H1 (cell line): ENCODE results near the gene CSGALNACT2. TPM values are rescaled to one million over a fixed set of nuclear protein-coding genes. Genes with fewer than 3 reads are reported as not detected.

Experiments used
- CTCF ChIA-PET: fragments of 300-600 bp; sonication (Branson Sonifier 250); formaldehyde crosslinking; loops from one replicate; lab custom pipeline; 2021; ENCODE audit not compliant: partially characterized antibody; lab: Charles Lee
- POLR2A ChIA-PET: fragments of 300-600 bp; sonication (Branson Sonifier 250); formaldehyde crosslinking; loops from one replicate; lab custom pipeline; 2021; ENCODE audit warnings: inconsistent platforms; ENCODE audit not compliant: partially characterized antibody; lab: Charles Lee
- DNase-seq, 2 experiments: peaks; one replicate each; pipeline versions ENCODE4 v3.0.0 to v3.0.0-alpha.2; 2010 to 2022; ENCODE audit warnings: low spot score in 2 of 2, low read depth in 1 of 2, mixed read lengths in 1 of 2
- FAIRE-seq: peaks from 2 replicates; lab custom pipeline; 2011; peaks lifted over from hg19 to GRCh38; lab: Jason Lieb, UNC
- H2AFZ ChIP-seq: 2 replicates; pipeline ENCODE4 v1.8.1; 2012; ENCODE audit warnings: low read length, inconsistent platforms
- H2AK5ac ChIP-seq: 2 replicates; pipeline ENCODE4 v1.6.1; 2013; ENCODE audit warnings: low read depth, low read length
- H2BK120ac ChIP-seq: replicated peaks from 2 replicates; pipeline ENCODE3; 2013; ENCODE audit warnings: low read depth, low read length, inconsistent platforms
- H2BK12ac ChIP-seq: 2 replicates; pipeline ENCODE4 v1.6.1; 2013; ENCODE audit warnings: low read depth, low read length
- H2BK15ac ChIP-seq: 2 replicates; pipeline ENCODE4 v1.6.1; 2013; ENCODE audit warnings: low read length
- H2BK20ac ChIP-seq: 2 replicates; pipeline ENCODE4 v1.6.1; 2013; ENCODE audit warnings: low read length
- H2BK5ac ChIP-seq: 2 replicates; pipeline ENCODE4 v1.6.1; 2013; ENCODE audit warnings: low read depth, low read length
- H3K14ac ChIP-seq: 2 replicates; pipeline ENCODE4 v1.6.1; 2013; ENCODE audit warnings: inconsistent platforms; ENCODE audit not compliant: insufficient read length
- H3K18ac ChIP-seq: 2 replicates; pipeline ENCODE4 v1.6.1; 2013; ENCODE audit warnings: low read length; ENCODE audit errors: extremely low read depth
- H3K23ac ChIP-seq: 2 replicates; pipeline ENCODE4 v1.6.1; 2013; ENCODE audit warnings: inconsistent platforms; ENCODE audit not compliant: insufficient read length
- H3K23me2 ChIP-seq: 2 replicates; pipeline ENCODE4 v1.6.1; 2013; ENCODE audit warnings: low read depth, low read length
- H3K27ac ChIP-seq: 2 replicates; pipeline ENCODE4 v1.6.1; 2011; ENCODE audit warnings: low read depth, low read length, inconsistent platforms
- H3K27me3 ChIP-seq, 4 experiments: replicated peaks in 1 of 4; 1 replicate in 1 of 4; 2 replicates in 3 of 4; pipeline versions ENCODE4 v1.6.1 to v1.8.1; 2011 to 2013; ENCODE audit warnings: low read length in 3 of 4, mild to moderate bottlenecking in 3 of 4, inconsistent platforms in 2 of 4, mixed read lengths in 2 of 4, moderate library complexity in 1 of 4; ENCODE audit not compliant: control insufficient read depth in 3 of 4, insufficient read depth in 3 of 4; ENCODE audit errors: extremely low read depth in 1 of 4
- H3K36me3 ChIP-seq, 4 experiments: 2 replicates each; pipeline versions ENCODE4 v1.6.1 to v1.8.1; 2011 to 2013; ENCODE audit warnings: mild to moderate bottlenecking in 4 of 4, low read length in 3 of 4, moderate library complexity in 2 of 4, control low read depth in 1 of 4, inconsistent platforms in 1 of 4; ENCODE audit not compliant: insufficient read depth in 4 of 4, control insufficient read depth in 2 of 4
- H3K4ac ChIP-seq: replicated peaks from 2 replicates; pipeline ENCODE3; 2013; ENCODE audit warnings: low read length, low read depth, mixed read lengths, inconsistent platforms; ENCODE audit not compliant: insufficient read length
- H3K4me1 ChIP-seq, 4 experiments: replicated peaks in 1 of 4; 1 replicate in 1 of 4; 2 replicates in 3 of 4; pipeline versions ENCODE4 v1.6.1 to v1.8.1; 2011 to 2013; ENCODE audit warnings: low read length in 3 of 4, inconsistent platforms in 2 of 4, mixed read lengths in 1 of 4; ENCODE audit not compliant: insufficient read depth in 4 of 4, control insufficient read depth in 3 of 4
- H3K4me2 ChIP-seq, 2 experiments: 2 replicates each; pipeline versions ENCODE4 v1.6.1 to v1.8.1; 2011 to 2013; ENCODE audit warnings: low read depth in 2 of 2, low read length in 2 of 2, control low read depth in 1 of 2, inconsistent platforms in 1 of 2, mild to moderate bottlenecking in 1 of 2; ENCODE audit not compliant: insufficient read depth in 1 of 2
- H3K4me3 ChIP-seq, 4 experiments: fragments of 200-600, 300-600 bp in 1 of 4; sonication (generic), shearing (Covaris generic), sonication (Bioruptor Twin) in 1 of 4; 2 replicates each; pipeline versions ENCODE4 v1.5.1 to v1.8.1; 2011 to 2016; ENCODE audit warnings: low read length in 4 of 4, low read depth in 3 of 4, control low read depth in 2 of 4, inconsistent platforms in 2 of 4, mild to moderate bottlenecking in 2 of 4, mixed read lengths in 1 of 4, moderate library complexity in 1 of 4; ENCODE audit not compliant: insufficient read depth in 2 of 4; ENCODE audit errors: extremely low read depth in 1 of 4
- H3K56ac ChIP-seq: replicated peaks from 2 replicates; pipeline ENCODE3; 2013; ENCODE audit warnings: low read depth, mild to moderate bottlenecking, mixed read lengths, low read length, inconsistent platforms; ENCODE audit not compliant: insufficient read length
- H3K79me1 ChIP-seq: 2 replicates; pipeline ENCODE4 v1.6.1; 2013; ENCODE audit warnings: low read depth, low read length, control low read depth
- H3K79me2 ChIP-seq, 2 experiments: 2 replicates each; pipeline versions ENCODE4 v1.6.1 to v1.8.1; 2012 to 2013; ENCODE audit warnings: low read length in 2 of 2, mild to moderate bottlenecking in 2 of 2, inconsistent platforms in 1 of 2; ENCODE audit not compliant: insufficient read depth in 2 of 2, control insufficient read depth in 1 of 2
- H3K9ac ChIP-seq, 4 experiments: replicated peaks in 1 of 4; 1 replicate in 1 of 4; 2 replicates in 3 of 4; pipeline versions ENCODE4 v1.6.1 to v1.8.1; 2011 to 2013; ENCODE audit warnings: low read depth in 3 of 4, low read length in 3 of 4, control low read depth in 2 of 4, mild to moderate bottlenecking in 2 of 4, moderate library complexity in 2 of 4, inconsistent platforms in 1 of 4; ENCODE audit errors: extremely low read depth in 1 of 4
- H3K9me3 ChIP-seq, 2 experiments: 2 replicates each; pipeline versions ENCODE4 v1.6.1 to v1.8.1; 2012 to 2013; ENCODE audit warnings: mild to moderate bottlenecking in 2 of 2, moderate library complexity in 2 of 2, control low read depth in 1 of 2, inconsistent platforms in 1 of 2, low read depth in 1 of 2, low read length in 1 of 2, mixed read lengths in 1 of 2; ENCODE audit not compliant: insufficient read depth in 2 of 2
- H4K20me1 ChIP-seq, 2 experiments: replicated peaks in 1 of 2; 2 replicates each; pipeline versions ENCODE3 to v1.8.1; 2011 to 2013; ENCODE audit warnings: inconsistent platforms in 2 of 2, low read length in 2 of 2, mild to moderate bottlenecking in 1 of 2; ENCODE audit not compliant: insufficient read depth in 2 of 2, control insufficient read depth in 1 of 2
- H4K5ac ChIP-seq: 2 replicates; pipeline ENCODE4 v1.6.1; 2013; ENCODE audit warnings: low read length, low read depth, mixed read lengths, inconsistent platforms; ENCODE audit not compliant: insufficient read length
- H4K8ac ChIP-seq: 2 replicates; pipeline ENCODE4 v1.8.0; 2013; ENCODE audit warnings: mild to moderate bottlenecking, moderate library complexity, low read length, inconsistent platforms; ENCODE audit not compliant: insufficient read depth; ENCODE audit errors: extremely low read depth
- H4K91ac ChIP-seq: replicated peaks from 2 replicates; pipeline ENCODE3; 2013; ENCODE audit warnings: low read length, mixed read lengths, inconsistent platforms; ENCODE audit not compliant: insufficient read length
- CHD1 ChIP-seq: IDR thresholded peaks from 2 replicates; pipeline ENCODE4 v1.6.1; 2012; ENCODE audit warnings: low read depth, low read length, improper control_type of control experiment
- CREB1 ChIP-seq: IDR thresholded peaks from 2 replicates; pipeline ENCODE4 v1.6.1; 2012; ENCODE audit warnings: inconsistent platforms
- CTBP2 ChIP-seq: IDR thresholded peaks from 2 replicates; pipeline ENCODE4 v1.7.0; 2011; ENCODE audit warnings: borderline replicate concordance, mild to moderate bottlenecking, moderate library complexity, mixed read lengths, low read length; ENCODE audit not compliant: insufficient read depth, insufficient read length
- EP300 ChIP-seq, 2 experiments: IDR thresholded peaks; 1 replicate in 1 of 2; 2 replicates in 1 of 2; pipeline ENCODE4 v1.6.1; 2011 to 2012; ENCODE audit warnings: low read depth in 2 of 2, low read length in 2 of 2, mild to moderate bottlenecking in 2 of 2, borderline replicate concordance in 1 of 2, inconsistent platforms in 1 of 2, moderate library complexity in 1 of 2
- FOSL1 ChIP-seq: IDR thresholded peaks from 2 replicates; pipeline ENCODE4 v1.6.1; 2011; ENCODE audit warnings: mild to moderate bottlenecking, low read depth, low read length, moderate library complexity; ENCODE audit not compliant: insufficient read depth
- HDAC6 ChIP-seq: IDR thresholded peaks from one replicate; pipeline ENCODE4 v1.7.1; 2012; ENCODE audit warnings: low read depth, mild to moderate bottlenecking, inconsistent platforms, low read length, moderate library complexity
- KDM4A ChIP-seq: IDR thresholded peaks from one replicate; pipeline ENCODE4 v1.7.1; 2012; ENCODE audit warnings: low read depth, mild to moderate bottlenecking, moderate library complexity, low read length, inconsistent platforms; ENCODE audit not compliant: severe bottlenecking
- POLR2A ChIP-seq, 2 experiments: IDR thresholded peaks; 1 replicate in 1 of 2; 2 replicates in 1 of 2; pipeline ENCODE4 v1.6.1; 2011; ENCODE audit warnings: low read depth in 2 of 2, low read length in 2 of 2, mild to moderate bottlenecking in 2 of 2; ENCODE audit errors: control extremely low read depth in 1 of 2
- RNF2 ChIP-seq: fragments of 200-900, 300-1000 bp; sonication (generic); IDR thresholded peaks from 2 replicates; pipeline ENCODE4 v1.7.1; 2016; ENCODE audit warnings: borderline replicate concordance, low read depth, mild to moderate bottlenecking, antibody characterized with exemption, low read length; ENCODE audit not compliant: poor library complexity, severe bottlenecking; ENCODE audit errors: missing control alignments
- SP2 ChIP-seq: IDR thresholded peaks from 2 replicates; pipeline ENCODE4 v1.6.1; 2012; ENCODE audit warnings: mild to moderate bottlenecking, low read length, inconsistent platforms
- TAF7 ChIP-seq: optimal IDR thresholded peaks from 2 replicates; pipeline ENCODE3; 2011; ENCODE audit warnings: low read depth, mild to moderate bottlenecking, inconsistent platforms, low read length, moderate library complexity, borderline replicate concordance
- WGBS, 2 experiments: shearing (Covaris generic) in 1 of 2; methylation state at CpG; one replicate each; pipeline versions ENCODE4 v1.1.6 to v1.1.7; 2013 to 2015; ENCODE audit warnings: low lambda C conversion rate in 2 of 2, mixed read lengths in 2 of 2, inconsistent platforms in 1 of 2, low coverage in 1 of 2, missing lambda C conversion rate in 1 of 2; ENCODE audit not compliant: insufficient replicate concordance in 2 of 2, insufficient coverage in 1 of 2, insufficient read length in 1 of 2; ENCODE audit errors: extremely low coverage in 1 of 2, missing lambda C conversion rate in 1 of 2; 5-methylcytosine and 5-hydroxymethylcytosine counted together
- polyA plus RNA-seq, 7 experiments: library from polyadenylated mRNA; depleted of rRNA in 3 of 7; stranded (reverse) in 5 of 7; unstranded in 2 of 7; fragments of >200 nt in 5 of 7; fragments of 200-250 nt in 2 of 7; gene quantifications; 1 replicate in 5 of 7; 2 replicates in 1 of 7; 4 replicates in 1 of 7; pipeline versions ENCODE4 v1.2.1 to v1.2.3, GENCODE V29; 2011 to 2013; ENCODE audit warnings: missing spikeins in 2 of 7, mixed read lengths in 2 of 7
- total RNA-seq: library from RNA; stranded (reverse); fragmentation: NEBNext Ultra II Directional; extraction: Animal tissue kit (Norgen Biotek cat#: 25700); gene quantifications from 2 replicates; pipeline ENCODE4 v1.2.1, GENCODE V29; 2021

The CSGALNACT2 gene
- total and polyA plus RNA-seq, 2 of the 8 experiments (the other 6 are each of a cell fraction or from before 2014, with no cell fraction given): 2.6 to 5.3 TPM

DNA sequence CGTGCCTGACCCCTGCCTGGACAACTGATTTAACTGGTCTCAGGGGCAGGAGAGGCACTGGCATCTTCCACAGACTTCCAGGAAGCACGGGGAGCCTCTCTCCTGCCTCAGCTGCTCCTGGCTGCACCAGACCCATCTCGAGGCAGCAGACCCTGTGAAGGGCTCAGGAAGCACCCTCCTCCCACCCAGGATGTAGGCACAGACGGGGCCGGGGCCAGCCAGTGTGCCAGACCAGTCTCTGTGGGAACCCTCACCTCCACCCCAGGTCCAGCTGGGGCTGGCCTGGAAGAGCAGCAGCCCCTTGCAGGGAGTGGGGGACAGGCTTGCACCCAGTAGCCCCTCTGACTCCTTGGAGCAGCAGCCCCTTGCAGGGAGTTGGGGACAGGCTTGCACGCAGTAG is 72.3 kb downstream of the CSGALNACT2 start:
- H3K27ac ChIP-seq: no peak overlapping the region
- H4K91ac ChIP-seq: no peak overlapping the region
- no peak for DNase-seq
- H2BK20ac ChIP-seq: no peak overlapping the region
- H3K79me1 ChIP-seq: no peaks in the 10 kb centered on the region
- H3K79me2 ChIP-seq: no peaks in the 10 kb centered on the region
- no peak overlapping the region for H2AFZ ChIP-seq
- H2BK15ac ChIP-seq: no peak overlapping the region
- H3K4me1 ChIP-seq: peaks cover 0 to 5% (median 0%) of the 10 kb centered on the region in 4 experiments; a peak in 1 of 7 replicates
- no peak overlapping the region for H3K14ac ChIP-seq
- no peak for TF ChIP-seq FOSL1
- TF ChIP-seq CHD1: no peak
- TF ChIP-seq CREB1: no peak
- TF ChIP-seq CTBP2: no peak
- TF ChIP-seq EP300 (IDR thresholded peaks at IDR 0.05; ENCODE audit: borderline replicate concordance in 1 of 2, low read depth in 2 of 2, low read length in 2 of 2): no peak
- no peak for TF ChIP-seq TAF7
- no peak for TF ChIP-seq RNF2
- TF ChIP-seq HDAC6: no peak
- no peak for TF ChIP-seq SP2
- no peak for TF ChIP-seq KDM4A
- TF ChIP-seq POLR2A (IDR thresholded peaks at IDR 0.05; ENCODE audit: control extremely low read depth in 1 of 2, low read depth in 2 of 2, low read length in 2 of 2): no peak
- H2BK120ac ChIP-seq: no peak overlapping the region
- peaks cover 0 to 4% of the 10 kb centered on the region in 2 experiments for H4K20me1 ChIP-seq
- no peak overlapping the region for H3K56ac ChIP-seq
- no peak overlapping the region for H3K18ac ChIP-seq
- no peak overlapping the region for H3K9ac ChIP-seq
- H3K27me3 ChIP-seq: no peaks in the 10 kb centered on the region
- H4K8ac ChIP-seq: no peak overlapping the region; the same call in 1 of the 2 replicates
- no peaks in the 10 kb centered on the region for H3K23me2 ChIP-seq
- WGBS, 2 experiments: 92% methylated on average over 3 of the region's 6 CpGs; no CpG with 5 or more reads in 1 of the 2 experiments
- H3K4ac ChIP-seq: no peak overlapping the region
- no peak overlapping the region for H2BK5ac ChIP-seq
- no peaks in the 10 kb centered on the region for H3K36me3 ChIP-seq
- H2AK5ac ChIP-seq: no peak overlapping the region
- H3K23ac ChIP-seq: no peak overlapping the region
- CTCF ChIA-PET: interaction anchor here (0.6 to 3.9 kb wide), 3 partner anchors 9 to 42 kb away, joined by 4 to 18 read pairs (median 7); no protein-coding TSS in a partner anchor
- no peak overlapping the region for H2BK12ac ChIP-seq
- no peak for FAIRE-seq
- no peaks in the 10 kb centered on the region for H3K9me3 ChIP-seq
- no peak overlapping the region for H4K5ac ChIP-seq
- no peak overlapping the region for H3K4me3 ChIP-seq
- no peak overlapping the region for H3K4me2 ChIP-seq
- POLR2A ChIA-PET: interaction anchor here (2.1 kb wide), 1 partner anchor 20 kb away, joined by 4 read pairs; no protein-coding TSS in a partner anchor
